ENCODE data around the gene TNNT3.

Gene TNNT3

DNA sequence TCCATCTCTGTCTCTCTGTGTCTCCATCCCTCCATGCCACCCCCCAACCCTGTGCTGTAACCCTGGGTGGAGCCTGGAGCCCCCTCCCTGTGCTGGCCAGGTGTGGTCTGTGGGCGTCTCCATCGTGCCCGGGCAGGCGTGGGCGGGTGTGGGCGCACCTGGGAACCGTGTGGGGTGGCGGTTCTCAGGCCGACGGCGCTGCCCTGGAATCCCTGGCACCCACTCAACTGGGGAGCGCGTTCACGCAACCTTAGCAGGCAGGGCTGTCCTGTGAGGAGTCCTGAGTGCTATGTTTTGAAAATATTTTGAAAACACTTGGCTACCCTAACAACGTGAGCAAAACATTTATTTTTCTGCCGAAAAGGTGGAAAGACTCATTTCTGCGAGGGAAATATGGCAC is 4.7 kb downstream of the TNNT3 start:
- no peak for DNase-seq

GRCh38 chr11:1924646-1925372 is 5.3 kb downstream of the TNNT3 start:
- DNase-seq, result no peak

DNA sequence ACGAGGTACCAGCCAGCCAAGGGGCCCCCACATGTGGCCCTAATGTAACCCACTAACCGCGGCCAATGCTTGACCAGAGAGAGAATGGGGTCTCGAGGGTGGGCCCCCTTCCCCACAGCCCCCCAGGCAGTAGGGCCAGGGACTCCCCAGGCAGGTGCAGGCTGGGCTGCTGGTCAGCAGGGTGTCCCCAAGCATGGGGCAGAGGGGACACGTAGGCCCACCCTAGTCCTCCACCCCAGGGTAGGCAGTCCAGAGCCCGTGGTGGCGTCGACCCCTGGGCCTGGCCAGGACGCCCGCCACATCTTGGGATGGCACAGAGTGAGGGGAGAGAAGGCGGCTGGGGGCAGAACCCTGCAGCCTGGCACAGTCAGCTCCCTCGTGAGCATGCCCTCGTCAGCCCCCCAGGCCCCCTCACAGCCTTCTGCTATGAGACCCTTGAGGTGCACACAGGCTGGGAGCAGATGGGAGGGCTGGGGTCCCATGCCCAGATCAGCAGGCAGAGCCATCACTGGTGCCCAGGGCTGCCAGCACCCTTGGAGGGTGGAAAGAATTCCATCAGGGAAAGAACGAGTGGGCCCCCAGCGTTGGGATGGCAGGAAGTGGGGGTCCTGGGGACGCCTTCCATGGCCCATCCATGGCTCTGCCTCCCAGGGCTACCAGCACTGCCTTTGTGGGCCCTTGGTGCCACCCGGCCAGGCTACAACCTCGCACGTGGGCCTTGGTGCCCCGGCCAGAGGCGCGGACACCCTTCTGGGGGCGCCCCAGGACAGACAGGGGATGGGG is 6.1 kb downstream of the TNNT3 start:
- no peak for DNase-seq

GRCh38 chr11:1926156-1927025 is 6.9 kb downstream of the TNNT3 start:
- DNase-seq, result no peak

DNA sequence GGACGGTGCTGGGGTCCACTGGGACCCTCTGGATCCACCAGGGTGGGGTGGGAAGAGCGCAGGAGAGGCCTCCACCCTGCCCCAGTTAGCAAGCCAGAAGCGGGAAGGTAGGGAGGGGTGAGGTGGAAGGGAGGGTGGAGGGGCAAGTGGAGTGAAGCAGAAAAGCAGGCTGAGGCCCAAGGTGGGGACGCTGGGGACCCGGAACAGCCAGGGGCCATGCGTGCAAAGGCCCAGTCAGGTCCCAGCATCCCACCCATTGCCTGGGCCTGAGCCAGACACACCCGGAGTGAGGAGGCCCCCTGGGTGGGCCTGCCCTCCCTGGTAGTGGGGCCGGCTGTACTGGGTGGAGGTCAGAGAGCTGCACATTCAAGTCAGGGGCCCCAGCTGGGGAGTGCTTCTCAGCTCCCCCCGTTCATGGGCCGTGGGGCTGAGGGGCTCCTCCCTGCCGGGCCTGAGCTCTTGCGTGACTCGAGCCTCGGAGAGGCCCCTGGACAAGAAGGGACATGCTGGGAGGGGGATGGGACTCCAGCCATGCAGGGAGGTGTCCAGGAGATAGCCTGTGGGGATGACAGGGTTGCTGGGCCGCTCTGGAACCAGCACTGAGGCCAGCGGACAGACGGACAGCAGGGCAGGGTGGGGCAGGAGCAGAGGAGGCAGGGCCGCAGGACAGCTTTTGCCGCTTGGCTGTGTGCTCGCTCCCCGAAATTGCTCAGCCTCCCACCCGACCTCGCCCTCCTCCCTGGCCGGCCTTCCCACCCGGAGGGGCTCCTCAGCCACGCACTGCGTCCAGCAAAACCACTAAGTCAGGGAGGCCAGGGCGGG is 7.7 kb downstream of the TNNT3 start:
- DNase-seq, result no peak

DNA sequence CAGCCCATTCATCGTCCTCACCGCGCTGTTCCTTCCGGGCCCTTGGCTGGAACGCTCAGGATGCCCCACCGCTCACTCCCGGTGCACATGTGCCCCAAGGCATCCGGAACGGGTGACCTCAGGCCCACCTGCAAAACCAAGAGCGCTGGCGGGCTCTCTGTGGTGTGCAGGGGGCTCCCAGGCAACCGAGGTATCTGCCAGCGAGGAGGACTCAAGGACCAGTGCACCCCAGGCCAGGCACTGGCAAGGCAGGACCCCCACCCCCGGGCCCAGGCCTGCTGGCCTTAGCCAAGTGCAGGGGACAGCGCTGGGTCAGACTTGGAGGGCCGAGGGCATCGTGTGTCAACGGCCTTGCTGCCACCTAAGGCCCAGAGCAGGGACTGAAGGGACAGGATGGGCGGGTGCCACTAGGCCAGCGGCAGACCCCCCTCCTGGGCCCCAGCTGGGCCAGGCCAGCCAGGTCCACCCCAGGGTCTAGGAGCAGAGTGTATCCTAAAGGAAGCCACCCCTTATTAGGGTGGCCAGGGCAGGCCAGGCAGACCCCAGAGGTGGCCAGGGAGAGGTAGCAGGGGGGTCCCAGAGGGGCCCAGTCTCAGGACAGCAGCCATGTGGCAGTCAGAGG is 8.5 kb downstream of the TNNT3 start:
- DNase-seq, result no peak

DNA sequence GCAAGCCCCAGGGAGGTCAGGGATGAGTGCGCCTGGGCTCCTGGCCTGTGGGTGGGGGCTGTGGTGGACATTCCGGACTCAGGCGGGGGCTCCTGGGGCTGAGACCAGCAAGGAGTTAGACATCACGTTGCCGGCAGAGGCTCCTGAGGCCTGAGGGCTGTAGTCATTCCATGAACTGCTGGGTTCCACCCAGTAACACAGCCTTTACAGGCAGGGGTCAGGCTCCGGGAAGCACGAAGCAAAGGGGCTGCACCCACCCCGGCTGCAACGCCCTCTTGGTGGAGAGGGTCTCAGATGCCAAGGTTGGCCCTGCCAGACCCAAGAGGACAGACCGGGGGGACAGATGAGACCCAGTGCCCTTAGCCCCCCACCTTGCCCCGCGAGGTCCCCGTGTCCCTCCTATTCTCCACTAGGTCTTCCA is 9.0 kb downstream of the TNNT3 start:
- no peak for DNase-seq

- DNase-seq, result no peak
Observed at GRCh38 chr11:1928891-1929541, 9.5 kb downstream of the TNNT3 start.

- no peak for DNase-seq
Observed at GRCh38 chr11:1929621-1930461, 10.3 kb downstream of the TNNT3 start.

DNA sequence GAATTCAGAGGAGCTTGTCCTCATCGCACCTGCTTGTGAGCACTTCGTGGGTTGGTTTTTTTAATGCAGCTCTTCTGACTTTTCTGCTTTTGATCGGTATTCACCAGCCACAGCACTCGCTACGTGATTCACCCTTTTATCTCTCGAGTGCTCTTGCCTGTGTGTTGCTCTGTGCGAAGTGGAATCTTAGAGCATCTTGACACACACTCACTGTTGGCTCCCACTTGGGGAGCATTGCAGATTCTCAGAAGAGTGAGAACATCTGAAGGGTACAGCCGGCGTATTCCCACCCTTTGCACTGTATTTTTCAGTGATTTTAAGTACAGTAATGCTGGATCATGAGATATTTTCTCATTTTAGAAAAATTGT is 10.9 kb downstream of the TNNT3 start:
- no peak for DNase-seq

- DNase-seq, result no peak
Observed at GRCh38 chr11:1931341-1932104, 12.0 kb downstream of the TNNT3 start.

- DNase-seq, result no peak
Observed at GRCh38 chr11:1932105-1932480, 12.6 kb downstream of the TNNT3 start.

GRCh38 chr11:1932681-1933080 is 13.2 kb downstream of the TNNT3 start:
- no peak for DNase-seq

DNA sequence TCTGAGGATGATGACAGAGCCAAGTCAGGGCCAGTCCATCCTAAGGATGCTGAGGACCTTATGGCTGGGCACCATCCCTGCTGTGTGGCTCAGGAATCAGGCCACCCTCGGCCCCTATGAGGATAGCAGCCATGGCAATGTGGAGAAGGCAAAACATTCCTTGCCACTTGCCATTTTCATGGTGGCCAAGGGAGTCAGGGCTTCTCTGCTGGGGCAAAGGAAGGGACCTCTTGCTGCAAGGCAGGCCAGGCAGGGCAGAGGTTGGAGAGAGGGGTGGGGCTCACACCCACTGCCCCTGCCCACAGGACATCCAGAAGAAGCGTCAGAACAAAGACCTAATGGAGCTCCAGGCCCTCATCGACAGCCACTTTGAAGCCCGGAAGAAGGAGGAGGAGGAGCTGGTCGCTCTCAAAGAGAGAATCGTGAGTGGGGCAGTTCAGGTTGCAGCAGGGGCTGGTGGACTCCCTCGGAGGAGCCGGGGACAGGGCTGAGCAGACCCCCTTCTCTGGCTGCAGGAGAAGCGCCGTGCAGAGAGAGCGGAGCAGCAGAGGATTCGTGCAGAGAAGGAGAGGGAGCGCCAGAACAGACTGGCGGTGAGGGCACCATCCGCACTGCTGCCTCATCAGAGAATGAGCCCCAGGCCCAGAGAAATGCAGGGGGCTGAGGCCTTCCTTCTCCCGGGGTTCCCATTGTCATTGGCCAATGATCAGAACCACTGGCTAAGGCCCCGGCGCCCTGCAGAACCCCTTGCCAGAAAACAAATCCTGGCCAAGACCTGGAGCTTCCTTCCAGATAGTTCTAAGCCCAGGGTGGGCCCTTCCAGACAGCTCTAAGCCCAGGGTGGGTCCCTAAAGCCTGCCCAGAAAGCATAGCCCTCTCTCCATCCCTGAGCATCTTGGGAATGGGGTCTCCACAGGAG is 14.2 kb downstream of the TNNT3 start:
- no peak for DNase-seq

GRCh38 chr11:1934335-1935155 is 15.0 kb downstream of the TNNT3 start:
- no peak for DNase-seq

GRCh38 chr11:1935156-1936071 is 15.9 kb downstream of the TNNT3 start:
- no peak for DNase-seq
